Stimulated activated CD8-positive, alpha-beta memory T cell treated with anti-CD3 and anti-CD28 coated beads, Interleukin-4, amount 100 ng/mL, for 48 hours (primary cell): ENCODE results near the gene SOHLH1.

Source experiments
- DNase-seq: peaks from one replicate; pipeline ENCODE4 v3.0.0-alpha.2; 2020

The SOHLH1 gene

DNA sequence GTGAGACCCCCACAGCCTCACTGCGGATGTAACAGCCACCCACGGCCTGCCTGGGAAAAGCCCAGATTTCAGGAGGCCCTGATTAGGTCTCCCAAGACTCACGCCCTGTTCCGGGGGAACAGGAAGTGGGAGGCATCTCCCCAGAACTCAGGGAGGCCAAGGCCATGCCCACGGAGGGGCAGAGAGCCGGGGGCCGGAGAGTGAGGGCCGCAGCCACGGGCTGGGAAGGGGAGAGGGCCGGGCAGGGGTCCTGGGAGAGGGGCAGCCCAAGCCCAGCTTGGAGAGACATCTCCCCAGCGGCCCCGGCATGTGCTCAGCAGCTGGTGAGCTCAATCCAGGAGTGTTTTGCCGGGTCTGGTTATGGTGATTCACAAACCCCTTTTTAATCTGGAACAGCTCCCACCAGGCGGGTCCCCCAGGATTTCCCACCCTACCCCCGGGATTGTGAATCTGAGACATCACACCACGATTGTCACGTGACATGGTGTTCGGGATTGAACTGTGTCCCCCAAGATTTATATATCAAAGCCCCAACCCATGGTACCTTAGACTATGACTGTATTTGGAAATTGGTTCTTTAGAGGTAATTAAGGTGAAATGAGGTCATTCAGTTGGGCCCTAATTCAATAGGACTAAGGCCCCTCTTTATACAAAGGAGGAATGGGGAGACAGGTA, 29.3 kb upstream of the SOHLH1 start:
- DNase-seq = no peak

DNA sequence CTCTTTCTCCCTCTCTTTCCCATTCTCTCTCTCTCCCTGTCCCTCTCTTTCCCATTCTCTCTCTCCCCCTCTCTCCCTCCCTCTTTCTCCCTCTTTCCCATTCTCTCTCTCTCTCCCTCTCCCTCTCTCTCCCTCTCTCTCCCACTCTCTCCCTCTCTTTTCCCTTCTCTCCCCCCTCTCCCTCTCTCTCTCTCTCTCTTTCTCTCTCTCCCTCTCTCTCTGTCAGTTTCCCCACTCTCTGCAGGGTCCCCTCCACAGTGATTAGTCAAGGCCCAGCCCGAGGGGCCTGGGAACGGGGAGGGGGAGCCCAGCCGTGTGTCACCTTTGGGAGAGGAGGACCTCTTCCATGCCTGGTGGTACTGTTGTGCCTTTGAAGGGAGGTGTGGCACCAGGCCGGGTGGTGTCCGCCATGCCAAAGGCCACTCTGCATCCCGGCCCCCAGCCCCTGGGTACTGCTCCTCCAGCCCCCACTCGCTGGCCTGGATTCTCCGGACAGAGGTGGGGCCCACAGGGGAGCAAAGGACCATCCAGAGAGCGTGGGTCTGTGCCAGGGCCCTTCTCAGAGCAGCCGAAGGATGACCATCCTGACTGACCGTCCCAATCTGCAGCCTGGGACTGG, 28.1 kb upstream of the SOHLH1 start:
- no peak for DNase-seq

DNA sequence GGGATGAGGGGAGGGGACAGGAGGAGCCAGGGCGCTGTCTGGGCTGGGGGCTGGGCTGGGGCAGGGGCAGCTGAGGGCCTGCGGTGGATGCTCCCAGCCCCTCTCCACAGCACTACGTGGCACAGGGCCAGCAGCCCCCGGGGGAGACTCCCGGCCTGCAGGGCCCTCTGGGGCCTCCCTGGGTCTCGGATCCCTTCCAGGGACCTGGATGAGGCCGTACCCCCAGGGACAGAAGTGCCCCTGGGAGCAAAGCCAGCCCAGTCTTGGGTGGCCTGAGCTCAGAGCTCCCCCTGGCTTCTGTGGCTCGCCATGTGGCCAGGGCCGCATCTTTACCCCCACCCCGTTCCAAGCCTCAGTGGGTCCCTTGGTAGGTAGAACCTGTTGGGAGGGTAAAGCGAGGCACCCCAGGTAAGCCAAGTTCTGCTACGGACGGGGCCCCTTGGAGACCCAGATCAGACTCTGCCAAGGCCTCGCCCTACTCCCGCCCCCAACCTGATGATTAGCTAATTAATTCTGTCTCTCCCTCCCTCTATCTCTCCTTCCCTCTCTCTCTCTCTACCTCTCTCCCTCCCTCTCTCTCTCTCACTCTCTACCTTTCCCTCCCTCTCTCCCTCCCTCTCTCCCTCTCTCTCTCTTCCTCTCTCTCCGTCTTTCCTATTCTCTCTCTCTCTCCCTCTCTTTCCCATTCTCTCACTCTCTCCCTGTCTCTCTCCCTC, 27.0 kb upstream of the SOHLH1 start:
- DNase-seq = no peak

DNA sequence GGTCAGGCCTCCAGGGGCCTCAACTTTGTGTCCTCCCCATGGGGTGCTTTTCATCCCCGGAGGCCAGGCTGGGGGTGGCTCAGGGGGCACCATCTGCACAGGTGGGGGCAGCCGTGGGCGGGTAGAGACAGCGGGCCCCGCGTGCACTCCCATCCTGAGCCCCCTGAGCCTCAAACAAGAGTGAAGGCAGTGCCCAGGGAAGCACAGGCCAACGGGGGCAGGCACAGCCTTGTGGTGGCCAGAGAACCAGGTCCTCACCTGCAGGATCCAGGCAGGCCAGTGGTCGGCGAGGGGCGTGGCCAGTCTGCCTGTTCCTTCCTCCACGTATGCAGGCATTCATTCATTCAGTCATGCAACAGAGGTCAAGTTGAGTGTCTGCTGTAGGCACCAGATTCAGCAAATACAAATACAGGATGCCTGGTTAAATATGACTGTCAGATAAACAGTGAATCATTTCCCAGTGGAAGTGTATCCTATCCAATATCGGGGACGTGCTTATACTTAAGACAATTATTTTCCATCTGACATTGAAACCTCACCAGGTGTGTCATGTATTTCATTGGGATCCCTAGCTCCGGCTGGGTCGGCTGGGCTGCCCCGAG, 25.0 kb upstream of the SOHLH1 start:
- DNase-seq = no peak

DNA sequence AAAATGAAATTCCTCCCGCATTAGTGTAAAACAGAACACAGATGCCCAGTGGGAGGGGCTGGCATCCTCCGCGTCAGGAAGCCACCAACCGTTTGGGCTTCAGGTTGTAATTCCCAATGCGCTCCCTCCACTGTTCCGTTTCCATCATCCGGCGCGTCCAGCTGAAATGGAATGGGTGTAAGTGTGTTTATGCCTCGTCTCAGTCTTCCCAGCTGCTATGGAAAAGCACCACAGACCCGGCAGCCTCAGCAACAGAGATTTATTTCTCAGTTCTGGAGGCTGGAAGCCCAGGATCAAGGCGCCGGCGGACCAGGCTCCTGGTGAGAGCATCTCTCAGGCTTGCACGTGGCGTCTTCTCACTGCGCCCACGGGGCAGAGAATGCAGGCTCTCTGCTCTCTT, 23.1 kb upstream of the SOHLH1 start:
- no peak for DNase-seq

DNA sequence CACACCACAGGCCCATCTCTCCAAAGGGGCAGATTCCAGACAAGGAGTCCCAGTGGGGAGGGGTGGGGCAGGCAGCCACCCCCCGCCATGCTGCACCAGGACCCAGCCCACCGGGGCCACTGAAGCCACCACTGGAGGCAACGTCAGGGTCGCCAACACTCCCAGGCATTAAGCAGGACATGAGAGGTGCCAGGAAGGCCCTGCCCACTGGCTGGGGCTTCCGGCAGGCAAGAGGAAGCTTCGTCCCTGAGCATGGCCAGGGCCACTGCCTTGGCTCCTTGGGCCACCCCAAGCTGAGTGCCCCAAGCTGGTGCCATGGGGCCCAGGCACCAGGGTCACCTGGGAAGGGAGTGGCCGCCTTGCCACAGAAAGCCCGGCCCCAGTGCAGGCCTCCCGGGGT, 20.2 kb upstream of the SOHLH1 start:
- no peak for DNase-seq

DNA sequence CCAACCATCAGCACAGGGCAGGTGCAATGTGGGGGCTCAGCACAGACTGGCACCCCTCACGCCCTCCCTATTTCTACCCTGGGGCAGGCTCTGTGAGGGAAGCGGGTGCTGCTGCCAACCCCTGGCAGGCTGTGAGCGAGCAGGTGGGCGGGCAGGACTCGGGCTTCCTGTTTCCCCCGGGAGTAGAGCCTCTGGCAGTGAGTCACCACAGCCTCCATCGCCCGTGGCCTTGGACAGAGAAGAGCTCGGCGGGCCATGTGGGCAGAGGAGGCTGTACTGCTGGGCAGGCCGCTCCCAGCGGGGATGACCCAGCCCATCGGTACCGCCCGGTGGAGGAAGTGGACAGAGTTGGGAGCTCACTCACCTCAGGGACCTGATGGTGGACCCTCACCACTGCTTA, 19.3 kb upstream of the SOHLH1 start:
- DNase-seq = peak; percentile 33

DNA sequence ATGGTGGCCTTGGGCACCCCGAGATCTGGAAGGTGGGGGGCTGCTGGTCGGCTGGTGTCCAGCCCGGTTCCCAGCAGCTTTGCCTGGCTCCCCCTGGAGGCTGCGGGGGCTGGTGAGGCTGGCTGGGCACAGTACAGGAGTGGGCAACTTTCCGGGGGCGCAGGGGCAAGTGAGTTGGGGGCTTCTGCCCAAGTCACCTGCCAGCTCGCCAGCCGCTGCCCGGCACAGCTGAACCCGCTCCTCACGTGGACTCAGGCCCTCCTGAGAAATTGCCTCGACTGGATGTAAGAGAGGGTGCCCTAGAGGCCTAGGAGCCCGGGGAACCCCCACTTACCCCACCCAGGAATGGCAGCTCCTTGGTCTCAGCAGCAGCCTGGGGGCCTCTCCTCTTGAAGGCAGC, 18.1 kb upstream of the SOHLH1 start:
- DNase-seq = no peak

DNA sequence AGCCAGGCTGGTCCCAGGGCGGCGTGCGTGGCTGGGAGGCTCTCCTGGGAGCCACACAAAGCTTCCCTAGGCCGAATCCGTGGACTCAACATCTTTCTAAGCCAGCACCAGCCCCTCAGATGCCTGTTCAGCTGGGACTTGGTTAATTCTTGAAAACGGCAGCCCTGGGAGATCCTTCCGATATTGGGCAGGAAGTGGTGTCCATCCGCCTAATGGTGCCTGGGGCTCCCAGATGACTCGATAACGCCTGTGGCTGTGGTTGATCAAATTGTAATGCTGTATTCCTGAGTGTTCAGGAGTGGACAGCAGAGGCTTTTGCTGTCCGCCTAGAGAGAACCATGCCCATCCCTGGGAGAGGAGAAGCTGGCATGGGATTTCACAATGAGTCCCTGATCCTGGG, 16.8 kb upstream of the SOHLH1 start:
- no peak for DNase-seq

DNA sequence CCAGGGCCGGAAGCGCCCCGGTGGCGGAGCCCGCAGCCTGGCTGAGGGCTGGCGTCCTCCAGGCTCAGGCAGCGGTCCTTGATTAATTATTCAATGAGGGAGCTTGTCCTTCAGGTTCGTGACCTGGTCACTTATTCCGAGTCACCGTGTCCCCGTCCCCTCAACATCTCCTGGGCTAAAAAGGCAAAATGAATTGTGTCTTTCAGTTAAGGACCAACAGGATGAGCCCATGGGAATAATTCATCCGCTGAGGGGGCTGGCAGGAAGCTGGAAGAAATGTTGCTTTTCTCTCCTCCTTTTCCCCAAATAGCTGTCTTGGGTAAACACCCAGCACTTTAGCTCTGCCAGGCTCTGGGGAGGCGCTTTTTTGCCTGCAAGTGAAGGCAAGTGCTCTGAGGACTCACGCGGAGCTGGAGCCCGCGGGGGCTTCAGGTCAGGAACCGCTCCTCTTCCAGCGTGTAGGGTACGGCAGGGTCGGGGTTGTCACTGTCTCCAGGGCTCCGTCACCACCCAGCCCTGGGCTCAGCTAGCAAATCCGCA, 15.8 kb upstream of the SOHLH1 start:
- no peak for DNase-seq

DNA sequence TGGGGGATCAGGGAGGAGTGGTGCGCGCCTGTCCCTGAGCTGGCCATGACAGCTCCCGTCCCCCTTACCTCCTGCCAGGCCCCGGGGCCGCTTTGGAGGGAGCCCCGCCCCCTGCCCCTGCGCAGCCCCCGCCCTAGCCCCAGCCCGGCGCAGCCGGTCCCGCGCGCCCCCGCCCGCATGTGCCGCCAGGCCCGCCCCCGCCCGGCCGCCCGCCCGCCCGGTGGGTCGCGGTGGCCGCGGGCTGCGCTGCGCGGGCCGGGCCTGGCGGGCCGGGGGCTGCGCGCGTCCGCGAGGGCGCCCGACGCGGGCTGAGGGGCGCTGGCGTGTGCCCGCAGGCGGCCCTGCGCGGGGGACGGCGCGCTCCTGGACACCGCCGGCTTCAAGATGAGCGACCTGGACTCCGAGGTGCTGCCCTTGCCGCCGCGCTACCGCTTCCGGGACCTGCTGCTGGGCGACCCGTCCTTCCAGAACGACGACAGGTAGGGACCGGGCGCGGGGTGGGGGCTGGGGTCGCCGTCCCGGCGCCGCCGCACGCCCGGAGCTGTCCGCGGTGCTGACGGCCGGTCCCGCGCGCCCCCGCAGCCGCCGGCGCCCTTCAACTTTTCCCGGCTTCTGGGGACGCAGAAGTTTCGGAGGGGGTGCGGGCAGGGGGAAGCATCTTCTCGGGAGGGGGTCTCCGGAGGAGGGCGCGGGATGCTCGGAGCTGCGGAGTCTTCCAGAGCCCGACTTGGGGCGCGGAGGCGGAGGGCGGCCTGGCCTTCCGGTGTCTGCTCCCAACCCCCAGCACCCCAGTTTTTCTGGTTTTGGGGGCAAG, 15.2 kb upstream of the SOHLH1 start:
- no peak for DNase-seq

DNA sequence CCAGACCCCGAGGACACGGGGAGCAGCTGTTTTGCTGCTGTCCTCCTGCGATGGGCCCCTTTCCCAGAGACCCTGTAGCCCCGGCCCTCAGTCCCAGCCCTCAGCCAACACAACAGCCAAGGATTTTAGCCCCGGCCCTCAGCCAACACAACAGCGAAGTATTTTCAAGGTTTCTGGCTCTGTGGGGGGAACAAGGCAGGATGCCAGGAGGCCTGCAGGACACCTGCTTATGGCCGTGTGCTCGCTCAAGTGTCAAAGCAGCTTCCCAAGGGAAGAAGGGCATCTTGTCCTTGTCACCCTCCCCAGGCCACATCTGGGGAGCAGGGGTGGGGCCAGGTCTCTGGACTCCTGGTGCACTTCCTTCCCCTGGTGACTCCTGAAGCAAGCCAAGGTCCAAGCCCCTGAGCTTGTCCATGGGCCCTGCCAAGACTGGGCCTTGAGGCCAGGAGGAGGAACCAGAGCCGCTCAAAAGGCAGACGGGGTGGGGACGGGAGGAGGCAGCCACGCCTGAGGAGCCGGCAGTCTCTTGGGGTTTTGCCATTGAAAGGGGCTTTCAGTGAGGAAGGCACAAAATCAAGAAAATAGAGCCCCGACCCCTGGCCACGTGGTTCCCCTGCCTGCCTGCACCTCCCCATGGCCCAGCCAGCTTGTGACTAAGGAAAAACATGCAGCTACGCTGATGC, 13.5 kb upstream of the SOHLH1 start:
- no peak for DNase-seq

DNA sequence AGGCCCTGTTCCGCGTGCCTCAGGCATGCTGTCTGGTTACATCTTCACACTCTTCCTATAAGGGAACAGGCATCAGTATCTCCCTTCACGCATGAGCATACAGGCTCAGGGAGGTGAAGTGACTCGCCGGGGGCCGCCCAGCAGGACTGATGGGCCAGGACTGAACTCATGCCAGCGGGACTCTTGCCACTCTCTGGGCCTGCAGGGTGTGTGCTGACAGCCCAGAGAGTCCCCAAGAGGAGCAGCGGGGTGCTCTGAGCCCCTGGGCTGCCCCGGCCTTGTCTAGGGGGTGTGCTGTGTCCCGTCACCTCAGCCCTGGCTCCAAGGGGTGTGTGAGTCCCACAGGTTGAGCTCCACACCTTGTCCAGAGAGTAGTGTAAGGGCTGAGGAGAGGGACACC, 12.6 kb upstream of the SOHLH1 start:
- DNase-seq = no peak

DNA sequence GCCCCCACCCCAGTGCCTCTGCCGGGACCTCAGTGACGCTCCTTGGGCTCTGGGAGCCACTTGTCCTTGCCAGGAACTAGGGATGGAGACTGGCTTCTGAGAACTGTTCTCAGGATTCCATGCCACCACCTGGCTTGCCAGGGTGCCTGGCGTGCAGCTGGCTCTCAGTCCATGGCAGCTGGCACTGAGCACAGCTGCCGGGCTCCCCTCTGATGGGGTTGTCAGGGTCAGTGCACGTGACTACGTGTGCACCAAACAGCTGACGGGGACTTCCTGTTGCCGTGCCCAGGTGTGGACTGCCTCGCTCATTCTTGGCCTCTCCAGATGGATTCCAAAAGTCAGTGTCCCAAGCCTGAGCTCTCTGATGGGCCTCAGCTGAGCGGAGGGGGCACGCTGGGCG, 12.1 kb upstream of the SOHLH1 start:
- no peak for DNase-seq

DNA sequence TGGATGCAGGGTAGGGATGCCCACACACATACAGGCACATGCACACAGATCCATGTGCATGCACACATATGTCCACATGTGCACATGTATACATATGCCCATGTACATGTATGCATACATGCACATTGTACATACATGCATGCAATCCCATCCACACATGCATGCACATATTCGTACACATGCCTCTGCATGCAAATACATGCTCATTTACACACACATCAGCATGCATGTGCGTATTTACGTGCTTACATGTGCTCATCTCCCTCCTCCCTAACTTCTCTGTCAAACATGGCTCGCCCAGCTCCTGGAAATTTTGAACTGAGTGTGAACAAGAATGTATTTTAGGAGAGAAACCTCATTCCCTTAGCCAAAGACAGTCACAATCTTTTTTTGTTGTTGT, 8.9 kb upstream of the SOHLH1 start:
- no peak for DNase-seq

DNA sequence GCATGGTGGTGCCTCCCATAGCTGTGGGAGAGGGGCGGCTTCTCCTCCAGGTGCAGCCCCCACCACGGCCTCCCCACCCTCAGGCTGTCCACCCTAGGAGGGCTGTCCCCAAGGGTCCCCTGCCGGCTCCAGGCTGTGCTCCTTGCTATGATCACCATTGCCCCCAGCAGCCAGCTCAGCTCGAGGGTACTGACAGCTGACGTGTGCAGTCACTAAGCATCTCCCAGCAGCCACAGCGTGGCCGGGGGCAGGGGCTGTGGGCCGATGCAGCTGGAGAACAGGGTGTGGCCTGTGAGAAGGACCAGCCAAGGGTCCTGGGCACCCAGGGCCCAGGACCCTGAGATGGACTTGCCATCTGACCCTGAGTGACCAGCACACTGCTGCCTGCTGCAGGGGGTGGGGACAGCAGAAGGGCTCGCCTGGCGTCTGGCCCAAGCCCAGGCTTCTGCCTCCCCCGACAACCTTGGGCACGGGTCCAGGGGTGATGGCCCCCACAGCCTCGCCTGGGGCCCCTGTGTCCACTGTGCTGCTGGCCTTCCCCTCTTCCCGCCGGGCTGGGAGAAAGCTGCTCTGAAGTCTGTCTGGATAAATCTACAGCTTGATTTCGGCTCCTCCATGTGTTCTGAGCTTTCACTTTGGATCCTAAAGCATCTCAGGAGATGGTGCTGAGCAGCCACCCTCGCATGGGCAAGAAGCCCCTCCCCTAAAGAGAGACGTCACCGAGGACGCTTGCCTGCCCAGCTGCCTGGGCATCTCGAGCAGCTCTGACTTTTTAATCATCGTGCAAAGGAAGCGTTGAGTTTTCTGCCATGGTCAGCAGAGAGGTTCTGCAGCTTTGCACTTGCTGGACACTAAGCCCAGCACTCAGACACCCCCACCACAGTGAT, 8.2 kb upstream of the SOHLH1 start:
- DNase-seq = no peak

DNA sequence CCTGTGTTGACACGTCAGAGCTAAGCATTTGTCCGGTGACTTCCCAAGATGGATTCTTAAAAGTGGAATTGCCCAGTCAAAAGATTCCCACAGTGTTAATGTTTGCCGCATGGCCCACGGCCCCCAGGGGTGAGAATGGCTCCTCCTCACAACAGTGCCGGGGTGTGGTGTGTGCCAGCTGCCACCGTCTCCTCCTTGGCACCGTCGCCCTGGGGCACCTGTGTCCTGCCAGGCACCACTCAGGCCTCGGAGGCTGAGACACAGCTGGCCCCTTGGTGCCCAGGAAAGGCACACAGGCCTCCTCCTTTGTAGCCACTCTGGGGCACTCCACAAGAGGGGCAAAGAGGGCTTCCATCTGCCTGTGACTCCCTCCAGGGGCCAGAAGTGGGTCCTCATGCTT, 7.0 kb upstream of the SOHLH1 start:
- DNase-seq = no peak

DNA sequence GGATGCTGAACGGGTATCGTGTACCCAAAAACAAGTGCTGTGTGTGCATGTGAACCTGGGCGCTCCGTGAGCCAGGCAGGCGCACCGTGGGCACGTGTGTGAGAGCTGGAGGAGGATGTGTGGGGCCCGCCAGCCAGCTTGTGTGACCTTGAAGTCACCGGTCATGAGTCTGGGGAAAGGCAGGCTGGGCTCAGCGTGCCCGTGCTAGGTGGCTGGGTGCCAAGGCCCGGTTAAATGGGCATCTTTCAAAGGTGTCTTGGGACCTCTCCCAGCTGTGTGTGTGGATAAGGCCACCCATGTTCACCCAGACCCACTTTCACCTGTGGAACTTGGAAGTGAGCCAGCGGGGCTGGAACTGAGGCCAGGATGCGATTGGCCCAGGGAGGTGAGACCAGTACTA, 6.1 kb upstream of the SOHLH1 start:
- no peak for DNase-seq

DNA sequence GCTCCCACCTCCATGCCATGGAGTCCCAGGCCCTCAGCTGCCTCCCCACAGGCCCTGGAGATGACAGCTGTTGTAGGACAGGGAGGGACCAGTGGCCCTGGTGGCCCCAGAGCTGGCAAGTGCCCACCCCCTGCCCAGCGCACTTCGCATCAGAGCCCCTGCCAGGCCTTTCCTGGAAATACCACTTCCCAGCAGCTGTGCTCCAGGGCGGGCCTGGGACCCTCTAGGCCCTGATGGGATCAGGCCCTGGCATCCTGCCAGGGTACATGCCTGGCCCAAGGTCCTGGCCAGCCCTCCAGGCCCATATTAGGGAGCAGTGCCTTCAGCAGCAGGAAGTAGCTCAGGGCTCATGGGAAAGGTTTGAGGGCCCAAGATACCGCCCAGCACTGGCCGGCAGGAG, 5.2 kb upstream of the SOHLH1 start:
- no peak for DNase-seq

DNA sequence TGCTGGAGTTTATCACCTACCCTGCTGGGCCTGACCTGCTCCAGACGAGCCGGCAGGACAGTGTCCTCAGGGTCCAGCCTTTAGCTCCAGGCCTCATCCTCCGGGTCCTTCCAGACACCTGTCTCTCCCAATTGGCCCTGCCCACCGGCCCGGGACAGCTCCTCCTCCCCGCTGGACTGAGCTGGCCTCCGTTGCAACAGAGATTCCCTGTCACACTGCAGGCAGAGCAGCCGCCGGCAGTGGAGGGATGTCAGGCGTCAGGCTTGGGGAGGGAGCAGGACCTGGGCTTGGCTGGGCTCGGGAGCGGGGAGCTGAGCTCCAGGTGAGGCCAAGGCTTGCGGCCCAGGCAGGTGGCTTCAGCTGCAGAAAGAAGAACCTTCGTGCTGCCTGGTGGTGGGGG, 4.4 kb upstream of the SOHLH1 start:
- no peak for DNase-seq
